D721Med (cell line): ENCODE data around the gene ECPAS.

ENCODE experiments used
- DNase-seq: peaks from one replicate; pipeline ENCODE4 v3.0.0; 2011; ENCODE audit warnings: low spot score; ENCODE audit not compliant: insufficient read length
- FAIRE-seq: peaks from 2 replicates; lab custom pipeline; 2011; peaks lifted over from hg19 to GRCh38; lab: Jason Lieb, UNC
- CTCF ChIP-seq: IDR thresholded peaks from 2 replicates; pipeline ENCODE4 v1.5.1; 2012; ENCODE audit warnings: mild to moderate bottlenecking, control low read depth; ENCODE audit not compliant: insufficient read depth; ENCODE audit errors: missing control alignments

ECPAS gene

DNA sequence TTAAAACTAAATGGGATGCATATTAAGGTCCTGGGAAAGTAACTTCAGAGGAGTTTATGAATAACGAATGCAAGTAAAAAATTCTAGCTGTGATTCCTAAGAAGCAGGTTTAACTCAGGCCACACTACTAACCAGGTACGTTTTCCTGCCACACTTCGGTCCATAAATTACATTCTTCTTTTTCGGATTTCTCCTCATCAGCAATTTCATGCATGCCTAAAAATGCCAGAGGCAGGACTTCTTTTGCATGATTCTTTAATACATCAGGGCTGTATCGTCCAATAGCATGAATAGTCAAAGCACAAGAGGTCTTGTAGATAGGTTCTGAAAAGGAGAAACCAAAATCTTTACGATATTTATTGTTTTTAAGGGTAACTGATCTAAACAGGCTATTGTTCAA, 111.9 kb downstream of the ECPAS start:
- no peak for DNase-seq
- FAIRE-seq = no peak
- no peak for TF ChIP-seq CTCF

DNA sequence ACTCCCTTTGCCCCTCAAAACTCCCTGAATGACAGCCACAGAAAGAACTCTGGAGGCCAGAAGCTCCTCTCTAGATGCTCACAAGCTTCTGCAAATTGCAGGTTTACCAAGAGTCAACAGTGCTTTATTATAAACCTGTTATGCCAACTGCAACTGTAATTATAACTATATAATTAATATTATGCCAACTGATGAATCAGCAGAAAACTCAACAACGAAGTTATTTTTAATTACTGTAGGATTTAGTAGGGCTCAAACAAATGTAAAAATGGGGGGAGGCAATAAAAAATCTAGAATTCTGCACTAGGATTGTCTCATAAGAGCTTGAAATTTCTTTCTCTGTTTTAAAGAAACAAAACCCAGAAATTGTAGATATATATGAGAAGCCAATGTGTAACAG, 117.2 kb downstream of the ECPAS start:
- TF ChIP-seq CTCF = no peak
- FAIRE-seq (no peak), DNase-seq (no peak)

DNA sequence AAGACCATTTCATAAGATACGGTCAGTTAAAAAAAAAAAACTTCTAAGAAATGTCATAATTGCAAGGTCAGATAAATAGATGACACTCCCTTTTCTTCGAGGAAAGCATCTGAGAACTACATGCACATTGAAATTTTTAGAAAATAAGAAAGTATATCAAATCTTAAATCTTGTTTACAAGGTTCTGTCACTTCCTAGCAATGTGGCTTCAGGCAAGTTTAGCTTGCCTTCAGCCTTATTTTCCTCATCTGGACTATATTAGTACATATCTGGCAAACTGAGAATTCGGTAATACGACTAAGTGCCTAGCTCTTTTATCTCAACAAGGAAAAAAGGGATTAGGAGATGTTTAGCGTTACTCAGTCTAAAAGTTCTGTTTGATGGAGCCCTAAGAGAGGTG, 121.7 kb downstream of the ECPAS start:
- no peak for TF ChIP-seq CTCF
- DNase-seq (no peak), FAIRE-seq (no peak)

- DNase-seq = no peak
- no peak for FAIRE-seq
- no peak for TF ChIP-seq CTCF
These were observed 123.3 kb downstream of the ECPAS start for GRCh38 chr9:111360881-111361280.

GRCh38 chr9:111356481-111357244, 127.5 kb downstream of the ECPAS start:
- TF ChIP-seq CTCF = no peak
- no peak for DNase-seq
- FAIRE-seq = no peak

DNA sequence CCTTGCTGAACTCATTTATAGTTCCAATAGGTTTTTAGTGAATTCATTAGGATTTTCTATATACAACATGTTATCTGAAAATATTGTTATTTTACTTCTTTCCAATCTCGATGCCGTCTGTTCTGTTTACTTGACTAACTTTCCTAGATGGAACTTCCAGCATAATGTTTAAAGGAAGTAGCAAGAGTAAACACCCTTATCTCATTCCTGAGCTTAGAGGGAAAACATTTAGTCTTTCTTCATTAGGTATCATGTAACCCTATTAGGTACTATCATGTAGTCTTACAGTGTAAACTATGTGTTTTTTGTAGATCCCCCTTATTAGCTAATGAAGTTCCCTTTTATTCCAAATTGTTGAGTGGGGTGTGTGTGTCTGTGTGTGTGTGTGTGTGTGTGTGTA, 131.6 kb downstream of the ECPAS start:
- FAIRE-seq (no peak), DNase-seq (no peak)
- no peak for TF ChIP-seq CTCF

DNA sequence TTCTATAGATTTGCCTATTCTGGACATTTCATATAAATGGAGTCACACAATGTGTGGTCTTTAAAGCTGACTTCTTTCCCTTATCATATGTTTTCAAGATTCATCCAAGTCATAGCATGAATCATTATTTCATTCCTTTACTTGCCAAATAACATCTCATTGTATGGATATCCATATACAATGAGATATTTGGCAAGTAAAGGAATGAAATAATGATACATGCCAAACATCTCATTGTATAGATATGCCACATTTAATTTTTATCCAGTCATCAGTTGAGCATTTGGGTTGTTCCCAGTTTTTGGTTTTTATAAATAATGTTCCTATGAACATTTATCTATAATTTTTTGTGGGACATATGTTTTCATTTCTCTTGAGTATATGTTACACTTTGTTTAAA, 133.6 kb downstream of the ECPAS start:
- no peak for FAIRE-seq
- TF ChIP-seq CTCF = no peak
- no peak for DNase-seq
